GM19239 (cell line): ENCODE data around the gene GABRR1.

Experiments
- DNase-seq: peaks from one replicate; pipeline ENCODE4 v3.0.0; 2011; ENCODE audit warnings: low spot score; ENCODE audit not compliant: insufficient read length
- FAIRE-seq: peaks from 2 replicates; lab custom pipeline; 2011; peaks lifted over from hg19 to GRCh38; lab: Jason Lieb, UNC

The GABRR1 gene

DNA sequence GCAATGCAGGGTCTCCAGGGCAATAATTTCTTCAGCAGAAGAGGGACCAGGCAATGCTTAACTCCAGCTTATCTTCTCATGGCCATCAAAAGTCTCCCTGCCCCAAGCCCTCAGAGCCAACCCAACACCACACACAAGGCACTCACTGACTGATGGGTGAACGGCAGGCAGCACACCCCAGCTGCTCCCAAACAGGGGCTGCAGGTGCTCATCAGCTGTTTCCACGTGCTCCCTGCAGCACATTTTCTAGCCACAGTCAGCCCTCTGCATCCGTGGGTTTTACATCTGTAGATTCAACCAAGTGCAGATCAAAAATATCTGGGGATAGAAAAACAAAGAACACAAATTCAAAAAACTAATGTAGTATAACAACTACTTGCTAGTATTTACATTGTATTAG lies 4.0 kb upstream of the GABRR1 start:
- FAIRE-seq (no peak), DNase-seq (no peak)

DNA sequence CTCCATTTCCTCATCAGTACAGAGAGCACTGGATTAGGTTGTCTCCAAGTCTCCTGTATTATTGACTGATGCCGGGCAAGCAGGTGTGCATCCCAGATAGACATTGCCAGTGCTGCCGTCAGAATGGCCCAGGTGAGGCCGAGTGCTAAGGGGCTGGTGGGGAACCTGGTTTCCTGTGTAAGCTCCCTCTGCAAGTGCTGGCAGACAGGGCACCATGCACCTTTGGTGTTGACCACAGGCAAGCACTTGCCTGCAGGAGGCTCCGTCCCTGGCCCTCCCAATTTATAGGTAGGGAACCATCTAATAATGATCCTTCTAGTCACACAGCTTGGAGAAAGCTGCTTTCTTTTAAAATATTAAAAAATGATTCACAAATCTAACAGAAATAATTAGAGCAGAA lies 747 bp downstream of the GABRR1 start:
- no peak for DNase-seq
- FAIRE-seq: no peak

DNA sequence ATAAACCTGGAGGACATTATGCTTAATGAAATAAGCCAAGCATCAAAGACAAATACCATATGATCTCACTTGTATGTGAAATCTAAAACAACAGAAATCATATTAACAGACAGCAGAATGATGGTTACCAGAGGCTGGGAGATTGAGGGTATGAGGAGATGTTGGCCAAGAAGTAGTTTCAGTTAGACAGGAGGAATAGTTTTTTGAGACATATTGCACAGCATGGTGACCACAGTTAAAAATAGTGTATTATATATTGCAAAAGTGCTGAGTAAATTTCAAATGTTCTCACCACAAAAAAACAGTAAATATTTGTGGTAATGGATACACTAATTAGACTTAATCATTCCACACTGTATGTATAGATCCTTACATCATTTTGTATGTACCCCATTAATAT lies 1.8 kb downstream of the GABRR1 start:
- DNase-seq (no peak), FAIRE-seq (no peak)

DNA sequence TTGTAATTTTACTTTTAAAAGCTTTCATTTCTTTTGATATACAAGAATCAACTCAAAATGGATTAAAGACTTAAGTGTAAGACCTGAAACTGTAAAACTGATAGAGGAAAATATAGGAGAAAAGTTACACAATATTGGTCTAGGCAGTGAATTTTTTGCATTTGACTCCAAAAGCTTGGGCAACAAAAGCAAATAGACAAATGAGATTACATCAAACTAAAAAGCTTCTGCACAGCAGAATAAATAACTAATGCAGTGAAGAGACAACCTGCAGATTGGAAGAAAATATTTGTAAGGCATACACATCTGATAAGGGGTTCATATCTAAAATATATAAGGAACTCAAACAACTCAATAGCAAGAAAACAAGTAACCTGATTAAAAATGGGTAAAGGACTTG lies 3.0 kb downstream of the GABRR1 start:
- no peak for DNase-seq
- FAIRE-seq: no peak

DNA sequence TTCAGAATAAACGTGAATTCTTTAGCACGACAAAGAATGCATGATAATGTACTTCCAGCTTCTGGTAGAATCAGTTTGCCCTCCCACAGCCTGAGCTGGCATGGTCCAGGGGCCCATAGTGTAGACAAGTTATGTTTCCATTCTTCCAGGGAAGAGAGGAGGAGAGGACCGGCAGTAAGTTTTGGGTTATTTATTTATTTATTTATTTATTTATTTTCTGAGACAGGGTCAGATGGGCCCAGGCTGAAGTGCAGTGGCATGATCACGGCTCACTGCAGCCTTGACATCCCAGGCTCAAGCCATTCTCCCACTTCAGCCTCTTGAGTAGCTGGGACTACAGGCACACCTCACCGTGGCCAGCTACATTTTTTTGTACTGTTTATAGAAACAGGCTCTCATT lies 4.7 kb downstream of the GABRR1 start:
- DNase-seq (no peak), FAIRE-seq (no peak)

DNA sequence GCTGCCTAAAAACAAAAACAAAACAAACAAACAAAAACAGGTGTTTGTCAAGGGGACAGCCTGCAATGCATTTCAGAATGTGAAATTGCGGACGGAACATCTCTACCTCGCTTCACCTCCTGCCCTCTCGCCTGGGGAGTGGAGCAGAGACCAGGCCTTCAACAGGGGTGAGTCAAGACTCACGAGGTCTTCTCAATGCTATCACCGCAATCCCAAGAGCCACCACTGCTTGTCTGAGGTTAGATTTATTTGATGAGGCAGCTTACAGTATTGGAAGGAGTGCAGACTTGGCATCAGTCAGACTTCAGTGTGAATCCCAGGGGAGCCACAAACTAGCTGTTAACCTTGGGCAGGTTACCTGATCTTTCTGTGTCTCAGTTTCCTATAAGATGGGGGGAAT lies 7.7 kb downstream of the GABRR1 start:
- DNase-seq (no peak), FAIRE-seq (no peak)

DNA sequence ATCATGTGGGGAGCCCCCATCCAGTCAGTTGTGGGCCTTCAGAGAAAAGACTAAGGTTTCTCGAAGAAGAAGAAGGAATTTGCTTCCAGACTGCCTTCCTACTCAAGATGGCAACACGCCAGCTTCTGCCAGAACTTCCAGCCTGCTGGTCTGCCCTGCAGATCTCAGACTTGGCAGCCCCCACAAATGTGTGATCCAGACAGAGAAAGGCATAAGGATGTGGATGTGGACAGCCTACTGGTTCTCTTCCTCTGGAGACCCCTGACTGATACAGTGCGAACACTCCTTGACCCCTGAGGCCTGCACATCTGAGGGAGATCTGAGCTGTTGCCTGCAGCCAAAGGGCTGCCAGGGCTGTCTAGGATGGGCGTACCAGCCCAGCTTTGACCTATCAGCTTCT lies 8.6 kb downstream of the GABRR1 start:
- DNase-seq (no peak), FAIRE-seq (no peak)

DNA sequence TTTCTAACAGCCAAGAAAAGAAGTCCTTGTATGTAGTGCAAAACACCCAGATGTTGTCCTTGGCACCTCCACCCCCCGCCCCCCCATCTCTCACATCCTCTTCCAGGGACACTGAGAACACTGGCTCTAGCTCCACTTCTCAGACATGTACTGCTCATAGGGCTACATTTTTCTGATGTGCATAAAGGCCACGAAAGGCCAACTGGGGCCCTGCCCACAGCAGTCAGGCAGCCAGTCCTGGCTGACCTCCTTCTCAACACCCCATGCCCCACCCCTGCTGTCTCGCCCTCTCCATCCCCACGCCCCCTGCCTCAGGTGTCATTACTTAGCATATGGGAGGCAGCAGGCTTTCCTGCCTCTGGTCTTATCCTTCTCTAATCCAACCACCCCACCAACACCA lies 11.3 kb downstream of the GABRR1 start:
- DNase-seq (no peak), FAIRE-seq (no peak)

DNA sequence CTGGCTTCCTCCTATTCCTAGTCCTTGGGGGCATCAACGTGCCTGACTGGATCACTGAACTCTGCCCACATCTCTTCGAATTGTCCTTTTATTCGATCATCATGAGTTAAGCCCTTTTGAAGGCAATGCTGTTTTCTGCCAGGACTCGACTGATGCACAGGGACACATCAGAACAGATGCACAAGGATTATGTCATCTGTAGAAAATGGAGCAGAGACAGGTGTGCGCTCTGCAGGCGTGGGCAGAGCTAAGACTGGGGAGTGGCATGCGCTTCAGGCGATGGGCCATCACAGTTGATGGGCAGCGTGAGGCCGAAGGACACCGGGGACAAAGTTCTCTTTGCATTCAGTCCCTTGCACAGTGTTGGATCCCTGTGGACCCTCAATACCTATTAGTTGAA lies 13.1 kb downstream of the GABRR1 start:
- no peak for DNase-seq
- FAIRE-seq: no peak

DNA sequence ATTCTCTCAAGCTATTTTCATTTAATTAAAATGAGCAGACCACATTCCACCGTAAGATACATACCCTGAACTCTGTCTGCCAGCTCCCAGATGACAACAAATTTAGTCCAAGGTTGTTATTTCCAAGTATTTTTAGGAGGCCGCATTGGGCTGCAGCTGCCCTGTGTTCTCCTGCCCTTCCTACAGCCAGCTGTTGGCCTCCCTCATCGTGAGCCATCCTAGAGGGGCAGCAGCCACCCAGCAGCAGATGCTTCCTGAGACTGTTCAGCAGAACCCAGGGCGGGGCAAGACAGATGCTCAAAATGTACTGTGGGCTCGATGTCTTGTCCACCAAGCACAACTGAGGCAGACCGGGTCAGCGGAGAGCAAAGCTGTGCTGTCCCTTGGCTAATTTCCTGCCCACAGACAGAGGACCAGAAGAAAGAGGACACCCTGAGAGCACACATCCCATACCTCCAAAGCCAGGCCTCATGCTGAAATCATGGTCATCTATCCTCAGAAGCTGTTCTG lies 16.4 kb downstream of the GABRR1 start:
- DNase-seq (no peak), FAIRE-seq (no peak)

DNA sequence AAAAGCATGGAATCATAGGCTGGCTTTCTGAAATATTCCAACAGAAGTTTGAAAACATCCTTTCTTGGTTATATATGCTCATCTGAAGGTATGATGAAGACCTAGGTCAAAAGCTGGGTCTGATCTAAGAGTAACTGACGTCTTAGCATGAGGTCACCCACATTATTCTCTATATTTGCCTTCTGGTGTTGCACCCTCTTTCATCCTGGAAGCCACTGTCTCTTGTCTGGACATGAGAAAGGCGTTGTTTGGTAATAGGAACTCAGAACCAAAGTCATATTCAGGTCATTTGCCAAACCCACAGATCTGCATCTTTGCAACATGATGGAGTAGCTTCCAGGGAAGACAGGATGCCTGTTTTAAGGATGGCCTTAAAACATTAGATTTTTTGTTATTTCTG lies 17.6 kb downstream of the GABRR1 start:
- DNase-seq (no peak), FAIRE-seq (no peak)

DNA sequence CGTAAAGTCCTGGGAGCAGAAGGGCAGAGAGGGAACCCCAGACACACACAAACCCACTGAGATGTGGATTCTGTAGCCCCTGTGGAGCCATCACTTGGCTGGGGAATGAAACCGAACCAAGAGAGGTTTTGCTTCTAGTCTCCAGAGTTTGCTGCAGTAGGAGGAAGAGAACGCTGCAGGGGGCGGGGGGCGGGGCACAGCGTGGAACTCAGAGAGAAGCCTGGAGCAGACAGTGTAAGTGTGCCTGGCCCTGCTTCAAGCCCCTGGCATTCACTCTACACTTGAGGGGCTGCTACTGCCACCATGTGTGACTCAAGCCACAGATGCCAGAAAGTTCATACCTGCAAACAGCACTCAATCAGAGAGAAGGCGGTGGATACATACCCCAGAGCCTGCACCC lies 18.9 kb downstream of the GABRR1 start:
- FAIRE-seq: no peak
- no peak for DNase-seq

DNA sequence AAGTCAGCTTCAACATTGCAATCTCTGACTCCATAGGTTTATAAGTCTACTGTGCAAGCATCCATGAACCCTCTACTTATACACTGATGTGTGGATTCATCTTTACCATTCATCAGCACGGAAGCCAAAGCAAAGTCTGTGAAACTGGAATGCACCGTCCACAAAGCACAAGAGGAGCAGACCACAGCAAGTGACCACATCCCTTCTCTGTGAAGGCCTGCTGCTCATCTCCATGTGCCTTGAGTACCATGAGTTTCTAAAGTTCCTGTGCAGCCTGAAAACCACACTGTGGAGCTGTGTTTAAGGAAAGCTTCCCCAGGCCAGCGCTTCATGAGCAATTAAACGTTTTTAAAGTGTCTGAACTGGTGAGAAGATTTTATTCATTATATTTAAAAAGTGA lies 20.0 kb downstream of the GABRR1 start:
- DNase-seq (no peak), FAIRE-seq (no peak)

DNA sequence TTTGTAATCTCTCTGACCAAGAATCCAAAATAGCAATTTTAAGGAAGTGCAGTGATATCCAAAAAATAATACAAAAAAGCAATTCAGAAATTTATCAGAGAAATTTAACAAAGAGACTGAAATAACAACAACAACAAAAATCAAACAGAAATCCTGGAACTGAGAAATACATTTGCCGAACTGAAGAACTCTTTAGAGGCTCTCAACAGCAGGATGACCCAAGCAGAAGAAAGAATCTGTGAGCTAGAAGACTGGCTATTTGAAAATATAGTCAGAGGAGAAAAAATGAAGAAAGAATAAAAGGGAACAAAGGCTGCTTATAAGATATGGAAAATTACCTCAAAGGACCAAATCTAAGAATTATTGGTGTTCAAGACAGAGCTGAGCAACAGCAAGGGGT lies 22.6 kb downstream of the GABRR1 start:
- no peak for DNase-seq
- FAIRE-seq: no peak

DNA sequence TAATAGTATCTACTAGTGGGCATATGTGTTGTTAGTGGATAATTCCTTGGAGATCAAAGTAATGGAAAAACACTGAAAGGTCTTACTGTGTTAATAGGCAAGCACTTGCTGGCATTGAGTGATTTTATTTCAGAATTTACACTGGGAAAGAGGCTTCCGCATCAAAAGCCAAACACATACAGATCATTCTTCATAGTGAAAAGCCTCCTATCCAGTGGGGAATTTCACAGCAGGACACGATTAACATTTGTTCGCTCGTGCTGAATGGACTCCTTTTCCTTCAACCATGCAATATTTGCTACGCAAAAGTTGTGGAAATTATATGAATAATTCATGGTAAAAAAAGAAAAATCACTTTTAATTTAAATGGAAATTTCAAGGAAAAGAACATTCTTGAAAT lies 26.4 kb downstream of the GABRR1 start:
- FAIRE-seq (no peak), DNase-seq (no peak)

DNA sequence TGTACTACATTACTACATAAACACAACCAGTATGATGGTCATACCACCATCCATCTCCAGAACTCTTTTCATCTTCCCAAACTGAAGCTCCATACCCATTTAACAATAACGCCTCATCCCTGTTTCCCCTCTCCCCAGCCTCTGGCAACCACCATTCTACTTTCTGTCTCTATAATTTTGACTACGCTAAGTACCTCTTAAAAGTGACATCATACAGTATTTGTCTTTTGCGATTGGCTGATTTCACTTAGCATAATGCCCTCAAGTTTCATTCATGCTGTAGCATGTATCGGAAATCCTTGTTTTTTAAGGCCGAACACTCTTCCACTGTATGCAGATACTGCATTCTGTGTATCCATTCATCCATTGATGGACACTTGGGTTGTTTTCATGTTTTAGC lies 29.7 kb downstream of the GABRR1 start:
- FAIRE-seq (no peak), DNase-seq (no peak)

DNA sequence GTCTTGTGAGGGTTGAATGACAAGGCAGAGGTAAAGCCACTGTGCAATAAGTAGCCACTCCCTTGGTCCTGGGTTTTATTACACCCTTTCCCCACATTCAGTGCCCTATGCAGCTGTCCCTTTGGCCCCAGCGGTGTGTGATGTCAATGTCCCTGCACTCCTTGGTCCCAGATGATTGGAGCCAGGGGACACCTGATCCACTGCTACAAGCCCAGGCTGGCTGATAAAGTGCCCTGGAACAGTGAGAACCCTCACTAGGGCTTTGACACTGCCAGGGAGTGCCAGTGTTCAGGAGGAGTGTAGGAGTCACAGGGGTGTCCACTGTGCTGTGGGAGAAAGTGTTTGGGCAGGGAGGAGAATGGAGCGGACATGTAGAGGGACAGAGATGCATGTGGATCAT lies 30.4 kb downstream of the GABRR1 start:
- FAIRE-seq (no peak), DNase-seq (no peak)

DNA sequence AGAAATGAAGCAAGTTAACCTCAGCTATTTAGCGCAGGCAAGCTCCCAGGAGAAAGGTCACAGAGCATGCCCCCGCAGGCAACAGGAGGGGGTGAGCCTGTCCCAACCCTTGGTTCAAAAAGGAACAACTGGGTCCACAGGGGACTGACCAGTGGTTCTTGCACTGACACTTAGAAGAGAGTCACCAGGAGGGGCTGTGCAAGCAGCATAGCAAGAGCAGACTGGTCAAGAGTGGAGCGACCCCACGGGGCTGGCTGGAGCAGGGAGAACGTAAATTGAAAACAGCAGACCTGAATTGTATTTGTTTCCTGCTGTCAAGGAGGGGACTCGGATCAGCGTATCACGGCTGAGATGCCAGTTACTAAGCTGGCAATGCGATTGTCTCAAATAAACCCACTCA lies 32.8 kb downstream of the GABRR1 start:
- DNase-seq (no peak), FAIRE-seq (no peak)

DNA sequence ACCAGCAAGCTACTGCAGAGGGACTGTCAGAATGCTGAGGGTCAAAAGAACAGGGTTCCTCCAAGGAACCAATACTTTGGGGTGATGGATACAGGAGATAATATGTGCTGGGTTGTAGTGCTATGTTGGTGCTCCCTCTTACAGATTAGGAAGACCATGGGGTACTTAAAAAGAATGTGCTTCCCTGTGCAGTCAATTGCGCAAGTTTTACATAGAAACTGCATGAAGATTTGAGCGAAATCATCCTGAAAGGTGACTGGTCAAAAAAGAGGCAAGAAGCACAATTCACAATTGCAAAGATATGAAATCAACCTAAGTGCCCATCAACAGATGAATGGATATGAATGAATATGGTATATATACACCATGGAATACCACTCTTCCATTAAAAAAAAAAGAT lies 33.9 kb downstream of the GABRR1 start:
- FAIRE-seq: no peak
- DNase-seq: no peak

DNA sequence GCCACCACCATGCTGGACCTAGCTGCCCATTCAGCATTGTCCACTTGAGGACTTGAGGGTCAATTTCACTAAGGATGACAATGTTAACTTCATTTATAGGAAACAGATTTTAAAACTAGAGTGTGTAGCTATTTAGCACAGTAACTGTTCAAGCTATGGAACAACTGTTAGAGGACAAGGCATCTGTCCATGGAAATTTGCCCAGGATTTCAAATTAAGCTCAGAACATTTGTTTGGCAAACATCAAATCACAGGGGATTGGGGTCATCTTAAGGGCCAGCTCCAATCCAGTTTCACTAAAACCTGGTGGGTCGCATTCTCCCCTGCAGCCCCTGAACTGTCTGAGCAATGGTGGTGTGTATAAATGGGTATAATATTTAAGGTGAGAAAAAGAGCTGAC lies 36.2 kb downstream of the GABRR1 start:
- DNase-seq (no peak), FAIRE-seq (no peak)

DNA sequence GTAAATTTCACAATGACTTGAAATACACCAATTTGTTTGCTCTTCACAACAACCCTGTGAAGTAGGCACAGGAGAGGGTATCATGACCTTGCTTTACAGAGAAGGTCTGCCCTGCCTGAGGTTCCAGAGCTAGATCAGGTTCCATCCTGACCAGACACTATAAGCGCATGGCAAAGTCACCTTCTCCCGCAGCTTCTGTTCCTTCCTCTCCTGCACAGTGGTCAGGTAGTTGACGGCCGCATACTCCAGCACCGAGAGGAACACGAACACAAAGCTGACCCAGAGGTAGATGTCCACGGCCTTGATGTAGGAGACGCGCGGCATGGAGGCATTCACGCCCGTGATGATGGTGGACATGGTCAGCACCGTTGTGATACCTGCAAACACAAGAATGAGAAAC lies 37.0 kb downstream of the GABRR1 start:
- FAIRE-seq (no peak), DNase-seq (no peak)

DNA sequence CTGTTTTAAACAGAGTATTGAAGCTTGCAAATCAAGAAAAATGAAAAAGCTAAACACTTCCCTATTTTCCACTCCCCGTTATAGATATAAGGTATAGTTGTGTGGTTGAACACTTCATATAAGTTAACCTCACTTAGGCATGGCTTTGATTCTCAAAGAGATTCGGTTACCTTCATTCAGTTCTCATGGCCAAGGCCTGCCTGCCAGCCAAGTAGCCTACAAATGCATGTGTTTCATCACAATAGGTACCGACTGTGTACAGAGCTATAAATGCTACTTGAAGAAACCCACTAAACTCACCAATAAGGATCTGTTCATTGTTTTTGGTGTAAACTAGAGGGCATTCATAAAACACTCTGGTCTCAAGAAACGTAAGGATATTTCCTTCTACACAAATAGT lies 43.5 kb downstream of the GABRR1 start:
- no peak for DNase-seq
- FAIRE-seq: no peak

DNA sequence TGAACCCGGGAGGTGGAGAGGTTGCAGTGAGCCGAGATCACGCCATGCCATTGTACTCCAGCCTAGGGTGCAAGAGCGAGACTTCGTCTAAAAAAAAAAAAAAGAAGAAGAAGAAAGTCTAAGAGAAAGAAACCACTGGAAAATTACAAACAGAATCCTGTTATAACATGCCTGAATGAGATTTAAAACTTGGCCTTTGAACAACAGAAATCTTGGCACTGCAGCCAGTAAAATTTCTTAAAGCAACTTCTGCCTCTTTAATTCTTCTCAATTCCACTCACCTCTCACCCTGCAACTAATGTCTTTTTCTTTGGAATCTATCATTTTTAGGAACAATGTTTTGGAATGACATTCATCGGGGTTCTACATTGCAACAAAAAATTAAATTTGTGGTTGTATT lies 45.0 kb downstream of the GABRR1 start:
- DNase-seq (no peak), FAIRE-seq (no peak)
